GM12891 (cell line): ENCODE data around the gene ANKHD1.

Source experiments
- POLR2A ChIP-seq: IDR thresholded peaks from 2 replicates; pipeline ENCODE4 v1.6.1; 2011; ENCODE audit warnings: low read depth, low read length, control low read depth
- POLR2AphosphoS5 ChIP-seq: IDR thresholded peaks from 2 replicates; pipeline ENCODE4 v1.6.1; 2011; ENCODE audit warnings: low read depth, low read length, control low read depth
- POU2F2 ChIP-seq: IDR thresholded peaks from 2 replicates; pipeline ENCODE4 v1.6.1; 2011; ENCODE audit warnings: low read depth, mild to moderate bottlenecking, control low read depth, low read length, moderate library complexity

DNA sequence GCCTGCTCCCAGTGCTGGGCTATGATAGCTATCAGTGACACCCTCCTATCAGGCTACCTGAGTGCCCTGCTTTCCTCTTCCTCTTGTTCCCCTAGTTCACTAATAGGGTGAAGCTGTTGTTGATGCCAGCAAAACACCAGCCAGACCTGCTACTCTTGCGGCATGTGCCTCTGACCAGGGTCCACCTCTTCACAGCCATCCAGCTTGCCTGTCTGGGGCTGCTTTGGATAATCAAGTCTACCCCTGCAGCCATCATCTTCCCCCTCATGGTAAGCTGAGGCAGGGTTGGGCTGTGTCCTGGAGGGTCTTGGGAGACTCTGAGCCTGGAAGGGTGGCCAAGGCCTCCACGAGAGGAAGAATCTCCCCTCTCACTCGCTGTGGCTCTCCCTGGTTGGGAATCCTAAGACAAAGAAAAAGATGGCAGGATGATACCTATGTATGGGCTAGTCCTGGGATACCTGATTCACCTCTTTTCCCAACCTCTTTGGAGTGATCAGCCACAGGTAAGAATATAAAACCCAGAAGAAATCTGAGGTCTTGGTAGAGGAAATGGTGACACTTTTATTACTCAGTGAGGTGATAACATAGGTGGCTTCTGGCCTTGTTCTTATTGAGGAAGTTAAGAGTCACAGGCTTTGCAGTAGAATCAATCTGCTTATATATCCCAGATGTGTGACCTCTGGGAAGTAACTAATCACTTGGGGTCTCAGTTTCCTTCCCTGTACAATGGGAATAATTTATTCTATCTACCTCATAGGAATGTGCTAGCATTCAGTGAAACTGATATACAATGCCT lies 30.1 kb upstream of the ANKHD1 start:
- no peak for TF ChIP-seq POLR2AphosphoS5
- TF ChIP-seq POLR2A: no peak
- no peak for TF ChIP-seq POU2F2
